K562 (cell line): Measurements from ENCODE around the gene UTP14C. TPM values are rescaled to one million over a fixed set of nuclear protein-coding genes. Genes with fewer than 3 reads are reported as not detected.

Experiments
- CHD1 ChIP-seq: fragments of 200-600 bp; sonication (generic); IDR thresholded peaks from one replicate; pipeline ENCODE4 v1.6.1; 2012; ENCODE audit warnings: mild to moderate bottlenecking, moderate library complexity, low read length, inconsistent platforms
- EP400 ChIP-seq: fragments of 450-650 bp; IDR thresholded peaks from 2 replicates; pipeline ENCODE4 v1.6.1; 2017; ENCODE audit warnings: antibody characterized with exemption, mild to moderate bottlenecking, moderate library complexity
- HMGN3 ChIP-seq: IDR thresholded peaks from 2 replicates; pipeline ENCODE4 v1.6.1; 2011; ENCODE audit warnings: borderline replicate concordance, low read depth, mild to moderate bottlenecking, mixed read lengths, low read length; ENCODE audit not compliant: insufficient read length; ENCODE audit errors: extremely low read depth
- KAT7 ChIP-seq: sonication (generic); formaldehyde crosslinking; IDR thresholded peaks from 2 replicates; pipeline ENCODE4 v1.8.0; 2022; ENCODE audit warnings: missing genetic modification reagents, mild to moderate bottlenecking, borderline replicate concordance
- POLR2H ChIP-seq: IDR thresholded peaks from 2 replicates; pipeline ENCODE4 v1.6.1; 2016; ENCODE audit warnings: missing genetic modification characterization, low read depth, mild to moderate bottlenecking, control low read depth, missing compliant biosample characterization, moderate library complexity
- SRSF1 ChIP-seq: fragments of 200-400 bp; formaldehyde crosslinking; IDR thresholded peaks from 2 replicates; pipeline ENCODE4 v1.6.1; 2017; ENCODE audit warnings: mild to moderate bottlenecking, low read depth, low read length, moderate library complexity
- ZNF584 ChIP-seq: fragments of 200-800 bp; sonication (Bioruptor generic); IDR thresholded peaks from 2 replicates; pipeline ENCODE4 v1.6.1; 2016; ENCODE audit warnings: low read depth, mild to moderate bottlenecking, missing genetic modification characterization, missing compliant biosample characterization
- ZNF589 ChIP-seq: fragments of 200-800 bp; sonication (Bioruptor generic); IDR thresholded peaks from 2 replicates; pipeline ENCODE4 v1.6.1; 2016; ENCODE audit warnings: low read depth, missing genetic modification characterization, missing compliant biosample characterization
- ZNF696 ChIP-seq: fragments of 250-450 bp; sonication (Bioruptor Pico); conservative IDR thresholded peaks from 2 replicates; pipeline ENCODE4 v1.4.0; 2020; ENCODE audit warnings: mild to moderate bottlenecking, moderate library complexity
- polyA plus RNA-seq, 8 experiments: library from polyadenylated mRNA; depleted of rRNA in 4 of 8; stranded (reverse) in 5 of 8; unstranded in 3 of 8; fragments of >200 nt; fragmentation: Nextera tagmentation in 2 of 8; fragmentation: Illumina TruSeq in 1 of 8; extraction: Ambion mirVana in 2 of 8; extraction: Trizol in 1 of 8; gene quantifications; 2 replicates each; pipeline versions ENCODE4 v1.2.1 to v1.2.3, GENCODE V29; 2011 to 2014; ENCODE audit warnings: inconsistent platforms in 1 of 8, missing spikeins in 1 of 8
- total RNA-seq, 7 experiments: library from RNA; depleted of rRNA in 6 of 7; stranded (reverse); fragments of >200 nt in 6 of 7; fragmentation: Illumina TruSeq in 2 of 7; extraction: Trizol in 2 of 7; gene quantifications; 2 replicates each; pipeline versions ENCODE4 v1.2.1 to v1.2.3, GENCODE V29; 2011 to 2021; ENCODE audit warnings: low replicate concordance in 1 of 7
- TF ChIP-seq, protein P1 (sequence below), 3 experiments: IDR thresholded peaks in 2 of 3; conservative IDR thresholded peaks in 1 of 3; 2 replicates each; pipeline ENCODE4 v1.5.1; 2011 to 2012; ENCODE audit warnings: low read length in 3 of 3, mild to moderate bottlenecking in 3 of 3, control low read depth in 2 of 3, improper control_type of control experiment in 1 of 3, inconsistent platforms in 1 of 3, low read depth in 1 of 3, mixed read lengths in 1 of 3, moderate library complexity in 1 of 3; ENCODE audit not compliant: insufficient read depth in 2 of 3
- TF ChIP-seq, protein P2 (sequence below): sonication (generic); formaldehyde crosslinking; IDR thresholded peaks from 2 replicates; pipeline ENCODE4 v1.8.0; 2022; ENCODE audit warnings: missing genetic modification reagents, mild to moderate bottlenecking, moderate library complexity, borderline replicate concordance
- TF ChIP-seq, protein P3 (sequence below): fragments of 450-650 bp; IDR thresholded peaks from 2 replicates; pipeline ENCODE4 v1.6.1; 2016; ENCODE audit warnings: mild to moderate bottlenecking, moderate library complexity

The UTP14C gene
- total and polyA plus RNA-seq, 9 of the 15 experiments (the other 6 are each of a cell fraction or from before 2014, with no cell fraction given) = 3.4 to 10.3 (median 6.0) TPM

DNA sequence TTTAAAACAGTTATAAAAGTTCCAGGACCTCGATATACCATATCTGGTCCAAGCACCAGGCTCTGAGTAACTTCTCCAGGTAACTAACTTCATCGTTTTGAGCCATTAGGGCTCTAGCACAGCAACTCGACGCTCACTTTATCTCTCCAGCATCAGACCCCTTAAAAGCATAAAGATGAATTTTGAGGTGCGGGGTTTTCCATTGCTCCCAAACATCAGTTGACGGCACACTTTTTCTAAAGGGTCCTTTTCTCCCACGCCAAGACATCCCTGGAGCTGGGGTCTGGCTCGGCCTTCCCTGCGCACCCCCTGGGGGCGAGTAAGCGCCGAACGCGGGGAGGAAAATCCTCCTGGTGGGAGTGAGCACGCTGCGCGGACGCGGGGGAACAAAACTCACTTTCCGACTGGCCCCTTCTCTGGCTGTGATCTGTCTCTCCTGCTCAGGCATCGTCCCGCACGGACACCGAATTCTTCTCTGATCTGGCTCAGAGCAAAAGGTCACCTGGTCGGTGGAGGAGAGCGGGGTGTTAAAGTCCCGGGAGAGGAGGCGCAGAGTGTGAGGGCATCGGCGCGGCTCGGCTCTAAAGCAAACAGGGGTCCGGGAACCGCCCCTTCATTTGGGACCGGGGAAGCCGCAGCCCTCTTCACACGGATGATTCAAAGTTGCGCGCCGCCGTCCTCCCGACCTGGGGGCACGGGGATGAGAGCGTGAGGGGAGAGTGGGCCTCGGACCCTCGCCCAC, 13.4 kb upstream of the UTP14C start, which contains the start of gene ATP7B (continued):
- 0 out of 2 replicates have a peak, but pooled peaks have one; percentile 19 for TF ChIP-seq ZNF589 (CRISPR knock-in tag)
- peak; percentile 9 for TF ChIP-seq CHD1
- TF ChIP-seq ZNF584 (CRISPR knock-in tag) = no peak
- TF ChIP-seq SRSF1 = no peak
- no peak for TF ChIP-seq POLR2H (tag)
- TF ChIP-seq ZNF696 (CRISPR knock-in tag) = no peak
- TF ChIP-seq, protein P1, sequence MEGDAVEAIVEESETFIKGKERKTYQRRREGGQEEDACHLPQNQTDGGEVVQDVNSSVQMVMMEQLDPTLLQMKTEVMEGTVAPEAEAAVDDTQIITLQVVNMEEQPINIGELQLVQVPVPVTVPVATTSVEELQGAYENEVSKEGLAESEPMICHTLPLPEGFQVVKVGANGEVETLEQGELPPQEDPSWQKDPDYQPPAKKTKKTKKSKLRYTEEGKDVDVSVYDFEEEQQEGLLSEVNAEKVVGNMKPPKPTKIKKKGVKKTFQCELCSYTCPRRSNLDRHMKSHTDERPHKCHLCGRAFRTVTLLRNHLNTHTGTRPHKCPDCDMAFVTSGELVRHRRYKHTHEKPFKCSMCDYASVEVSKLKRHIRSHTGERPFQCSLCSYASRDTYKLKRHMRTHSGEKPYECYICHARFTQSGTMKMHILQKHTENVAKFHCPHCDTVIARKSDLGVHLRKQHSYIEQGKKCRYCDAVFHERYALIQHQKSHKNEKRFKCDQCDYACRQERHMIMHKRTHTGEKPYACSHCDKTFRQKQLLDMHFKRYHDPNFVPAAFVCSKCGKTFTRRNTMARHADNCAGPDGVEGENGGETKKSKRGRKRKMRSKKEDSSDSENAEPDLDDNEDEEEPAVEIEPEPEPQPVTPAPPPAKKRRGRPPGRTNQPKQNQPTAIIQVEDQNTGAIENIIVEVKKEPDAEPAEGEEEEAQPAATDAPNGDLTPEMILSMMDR (IDR thresholded peaks at IDR 0.05 in 2 of 3, conservative IDR thresholded peaks at IDR 0.05 in 1 of 3; ENCODE audit: insufficient read depth in 2 of 3, low read depth in 1 of 3, low read length in 3 of 3) = peak in 2 of 3 experiments; percentile 18 to 29; a peak in 2 of 6 replicates
- TF ChIP-seq, protein P2, sequence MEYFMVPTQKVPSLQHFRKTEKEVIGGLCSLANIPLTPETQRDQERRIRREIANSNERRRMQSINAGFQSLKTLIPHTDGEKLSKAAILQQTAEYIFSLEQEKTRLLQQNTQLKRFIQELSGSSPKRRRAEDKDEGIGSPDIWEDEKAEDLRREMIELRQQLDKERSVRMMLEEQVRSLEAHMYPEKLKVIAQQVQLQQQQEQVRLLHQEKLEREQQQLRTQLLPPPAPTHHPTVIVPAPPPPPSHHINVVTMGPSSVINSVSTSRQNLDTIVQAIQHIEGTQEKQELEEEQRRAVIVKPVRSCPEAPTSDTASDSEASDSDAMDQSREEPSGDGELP (CRISPR knock-in tag) = peak; percentile 23; the same call in 1 of the 2 replicates
- TF ChIP-seq EP400 = no peak
- TF ChIP-seq, protein P3, sequence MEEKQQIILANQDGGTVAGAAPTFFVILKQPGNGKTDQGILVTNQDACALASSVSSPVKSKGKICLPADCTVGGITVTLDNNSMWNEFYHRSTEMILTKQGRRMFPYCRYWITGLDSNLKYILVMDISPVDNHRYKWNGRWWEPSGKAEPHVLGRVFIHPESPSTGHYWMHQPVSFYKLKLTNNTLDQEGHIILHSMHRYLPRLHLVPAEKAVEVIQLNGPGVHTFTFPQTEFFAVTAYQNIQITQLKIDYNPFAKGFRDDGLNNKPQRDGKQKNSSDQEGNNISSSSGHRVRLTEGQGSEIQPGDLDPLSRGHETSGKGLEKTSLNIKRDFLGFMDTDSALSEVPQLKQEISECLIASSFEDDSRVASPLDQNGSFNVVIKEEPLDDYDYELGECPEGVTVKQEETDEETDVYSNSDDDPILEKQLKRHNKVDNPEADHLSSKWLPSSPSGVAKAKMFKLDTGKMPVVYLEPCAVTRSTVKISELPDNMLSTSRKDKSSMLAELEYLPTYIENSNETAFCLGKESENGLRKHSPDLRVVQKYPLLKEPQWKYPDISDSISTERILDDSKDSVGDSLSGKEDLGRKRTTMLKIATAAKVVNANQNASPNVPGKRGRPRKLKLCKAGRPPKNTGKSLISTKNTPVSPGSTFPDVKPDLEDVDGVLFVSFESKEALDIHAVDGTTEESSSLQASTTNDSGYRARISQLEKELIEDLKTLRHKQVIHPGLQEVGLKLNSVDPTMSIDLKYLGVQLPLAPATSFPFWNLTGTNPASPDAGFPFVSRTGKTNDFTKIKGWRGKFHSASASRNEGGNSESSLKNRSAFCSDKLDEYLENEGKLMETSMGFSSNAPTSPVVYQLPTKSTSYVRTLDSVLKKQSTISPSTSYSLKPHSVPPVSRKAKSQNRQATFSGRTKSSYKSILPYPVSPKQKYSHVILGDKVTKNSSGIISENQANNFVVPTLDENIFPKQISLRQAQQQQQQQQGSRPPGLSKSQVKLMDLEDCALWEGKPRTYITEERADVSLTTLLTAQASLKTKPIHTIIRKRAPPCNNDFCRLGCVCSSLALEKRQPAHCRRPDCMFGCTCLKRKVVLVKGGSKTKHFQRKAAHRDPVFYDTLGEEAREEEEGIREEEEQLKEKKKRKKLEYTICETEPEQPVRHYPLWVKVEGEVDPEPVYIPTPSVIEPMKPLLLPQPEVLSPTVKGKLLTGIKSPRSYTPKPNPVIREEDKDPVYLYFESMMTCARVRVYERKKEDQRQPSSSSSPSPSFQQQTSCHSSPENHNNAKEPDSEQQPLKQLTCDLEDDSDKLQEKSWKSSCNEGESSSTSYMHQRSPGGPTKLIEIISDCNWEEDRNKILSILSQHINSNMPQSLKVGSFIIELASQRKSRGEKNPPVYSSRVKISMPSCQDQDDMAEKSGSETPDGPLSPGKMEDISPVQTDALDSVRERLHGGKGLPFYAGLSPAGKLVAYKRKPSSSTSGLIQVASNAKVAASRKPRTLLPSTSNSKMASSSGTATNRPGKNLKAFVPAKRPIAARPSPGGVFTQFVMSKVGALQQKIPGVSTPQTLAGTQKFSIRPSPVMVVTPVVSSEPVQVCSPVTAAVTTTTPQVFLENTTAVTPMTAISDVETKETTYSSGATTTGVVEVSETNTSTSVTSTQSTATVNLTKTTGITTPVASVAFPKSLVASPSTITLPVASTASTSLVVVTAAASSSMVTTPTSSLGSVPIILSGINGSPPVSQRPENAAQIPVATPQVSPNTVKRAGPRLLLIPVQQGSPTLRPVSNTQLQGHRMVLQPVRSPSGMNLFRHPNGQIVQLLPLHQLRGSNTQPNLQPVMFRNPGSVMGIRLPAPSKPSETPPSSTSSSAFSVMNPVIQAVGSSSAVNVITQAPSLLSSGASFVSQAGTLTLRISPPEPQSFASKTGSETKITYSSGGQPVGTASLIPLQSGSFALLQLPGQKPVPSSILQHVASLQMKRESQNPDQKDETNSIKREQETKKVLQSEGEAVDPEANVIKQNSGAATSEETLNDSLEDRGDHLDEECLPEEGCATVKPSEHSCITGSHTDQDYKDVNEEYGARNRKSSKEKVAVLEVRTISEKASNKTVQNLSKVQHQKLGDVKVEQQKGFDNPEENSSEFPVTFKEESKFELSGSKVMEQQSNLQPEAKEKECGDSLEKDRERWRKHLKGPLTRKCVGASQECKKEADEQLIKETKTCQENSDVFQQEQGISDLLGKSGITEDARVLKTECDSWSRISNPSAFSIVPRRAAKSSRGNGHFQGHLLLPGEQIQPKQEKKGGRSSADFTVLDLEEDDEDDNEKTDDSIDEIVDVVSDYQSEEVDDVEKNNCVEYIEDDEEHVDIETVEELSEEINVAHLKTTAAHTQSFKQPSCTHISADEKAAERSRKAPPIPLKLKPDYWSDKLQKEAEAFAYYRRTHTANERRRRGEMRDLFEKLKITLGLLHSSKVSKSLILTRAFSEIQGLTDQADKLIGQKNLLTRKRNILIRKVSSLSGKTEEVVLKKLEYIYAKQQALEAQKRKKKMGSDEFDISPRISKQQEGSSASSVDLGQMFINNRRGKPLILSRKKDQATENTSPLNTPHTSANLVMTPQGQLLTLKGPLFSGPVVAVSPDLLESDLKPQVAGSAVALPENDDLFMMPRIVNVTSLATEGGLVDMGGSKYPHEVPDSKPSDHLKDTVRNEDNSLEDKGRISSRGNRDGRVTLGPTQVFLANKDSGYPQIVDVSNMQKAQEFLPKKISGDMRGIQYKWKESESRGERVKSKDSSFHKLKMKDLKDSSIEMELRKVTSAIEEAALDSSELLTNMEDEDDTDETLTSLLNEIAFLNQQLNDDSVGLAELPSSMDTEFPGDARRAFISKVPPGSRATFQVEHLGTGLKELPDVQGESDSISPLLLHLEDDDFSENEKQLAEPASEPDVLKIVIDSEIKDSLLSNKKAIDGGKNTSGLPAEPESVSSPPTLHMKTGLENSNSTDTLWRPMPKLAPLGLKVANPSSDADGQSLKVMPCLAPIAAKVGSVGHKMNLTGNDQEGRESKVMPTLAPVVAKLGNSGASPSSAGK = peak; percentile 20; the same call in 1 of the 2 replicates
- peak; percentile 96; the same call in 1 of the 2 replicates for TF ChIP-seq KAT7 (CRISPR knock-in tag)
- TF ChIP-seq HMGN3 = peak; percentile 0
